HCT116 (cell line): ENCODE data around the gene KATNAL1. TPM values are rescaled to one million over a fixed set of nuclear protein-coding genes. Genes with fewer than 3 reads are reported as not detected.

Experiments
- ATAC-seq: fragments of 200-7000 bp; cut with Tn5 transposase; 2 replicates; pipeline ENCODE4 v1.9.1; 2020; ENCODE audit warnings: mild to moderate bottlenecking, moderate library complexity
- BruUV-seq: library from RNA; stranded (reverse); fragments of 400-500 nt; replicated peaks from 2 replicates; lab custom pipeline; 2021; lab: Mats Ljungman, UMichigan
- CTCF ChIA-PET: fragments of 300-600 bp; sonication (Branson Sonifier 250); formaldehyde crosslinking; loops from one replicate; lab custom pipeline; 2021; ENCODE audit warnings: antibody characterized with exemption; lab: Charles Lee
- POLR2A ChIA-PET: fragments of 300-600, 350-600 bp; sonication (Branson Sonifier 250); formaldehyde crosslinking; loops from one replicate; lab custom pipeline; 2021; ENCODE audit warnings: antibody characterized with exemption; lab: Charles Lee
- RAD21 ChIA-PET, 2 experiments: fragments of 300-600 bp; sonication (Branson Sonifier 250); formaldehyde crosslinking; loops; one replicate each; lab custom pipeline; 2023; ENCODE audit warnings: low total read pairs in 2 of 2; ENCODE audit not compliant: uncharacterized antibody in 2 of 2, unreplicated experiment in 2 of 2, low non-redundant PET in 1 of 2; lab: Charles Lee
- DNase-seq: peaks from one replicate; pipeline ENCODE4 v3.0.0-alpha.2; 2010; ENCODE audit warnings: low read depth, low spot score
- H2AFZ ChIP-seq: fragments of 200-600 bp; shearing (Covaris generic), sonication (generic); 2 replicates; pipeline ENCODE4 v1.6.1; 2017; ENCODE audit warnings: low read depth, mixed run types, mixed read lengths, antibody characterized with exemption, low read length; ENCODE audit not compliant: poor library complexity, severe bottlenecking
- H3K27ac ChIP-seq: 2 replicates; pipeline ENCODE4 v1.5.1; 2012; ENCODE audit warnings: low read depth, low read length
- H3K27me3 ChIP-seq: fragments of 200-600 bp; sonication (generic); 2 replicates; pipeline ENCODE4 v1.6.1; 2016; ENCODE audit warnings: mixed run types, low read length, mixed read lengths; ENCODE audit not compliant: insufficient read depth
- H3K36me3 ChIP-seq, 2 experiments: fragments of 200-500 bp in 1 of 2; fragments of 200-600 bp in 1 of 2; sonication (Bioruptor generic) in 1 of 2; sonication (generic) in 1 of 2; 2 replicates each; pipeline versions ENCODE4 v1.5.1 to v1.6.1; 2014 to 2016; ENCODE audit warnings: low read length in 2 of 2, inconsistent platforms in 1 of 2, mixed read lengths in 1 of 2, mixed run types in 1 of 2; ENCODE audit not compliant: insufficient read depth in 2 of 2, control insufficient read depth in 1 of 2
- H3K4me1 ChIP-seq, 2 experiments: fragments of 200-600 bp in 1 of 2; sonication (generic) in 1 of 2; 2 replicates each; pipeline versions ENCODE4 v1.5.1 to v1.6.1; 2012 to 2017; ENCODE audit warnings: low read length in 2 of 2, inconsistent platforms in 1 of 2, mild to moderate bottlenecking in 1 of 2, mixed read lengths in 1 of 2, mixed run types in 1 of 2, moderate library complexity in 1 of 2; ENCODE audit not compliant: insufficient read depth in 2 of 2, control insufficient read depth in 1 of 2
- H3K4me2 ChIP-seq: fragments of 200-600 bp; sonication (generic); 2 replicates; pipeline ENCODE4 v1.6.1; 2017; ENCODE audit warnings: mixed run types, low read length, mixed read lengths
- H3K4me3 ChIP-seq, 2 experiments: fragments of 200-600 bp in 1 of 2; sonication (generic) in 1 of 2; replicated peaks in 1 of 2; 2 replicates each; pipeline ENCODE4 v1.5.1; 2011 to 2016; ENCODE audit warnings: low read length in 2 of 2, control low read depth in 1 of 2, low read depth in 1 of 2, mild to moderate bottlenecking in 1 of 2, mixed read lengths in 1 of 2, mixed run types in 1 of 2
- H3K79me2 ChIP-seq: fragments of 200-600 bp; sonication (generic); 2 replicates; pipeline ENCODE4 v1.6.1; 2017; ENCODE audit warnings: mild to moderate bottlenecking, mixed run types, low read length, moderate library complexity, mixed read lengths; ENCODE audit not compliant: insufficient read depth
- H3K9ac ChIP-seq: fragments of 200-600 bp; sonication (generic); 2 replicates; pipeline ENCODE4 v1.6.1; 2016; ENCODE audit warnings: low read length, mixed read lengths
- H3K9me2 ChIP-seq: fragments of 200-600 bp; sonication (generic), shearing (Covaris generic); 2 replicates; pipeline ENCODE4 v1.6.1; 2017; ENCODE audit warnings: mixed run types, mild to moderate bottlenecking, moderate library complexity; ENCODE audit not compliant: insufficient read depth
- H3K9me3 ChIP-seq, 2 experiments: fragments of 200-500 bp in 1 of 2; fragments of 200-600 bp in 1 of 2; sonication (Bioruptor generic) in 1 of 2; sonication (generic) in 1 of 2; 2 replicates each; pipeline ENCODE4 v1.6.1; 2014 to 2017; ENCODE audit warnings: low read length in 2 of 2, mixed read lengths in 2 of 2, inconsistent platforms in 1 of 2, low read depth in 1 of 2, mild to moderate bottlenecking in 1 of 2, mixed run types in 1 of 2, moderate library complexity in 1 of 2; ENCODE audit not compliant: control insufficient read depth in 1 of 2, insufficient read depth in 1 of 2
- H4K20me1 ChIP-seq: fragments of 200-600 bp; sonication (generic), shearing (Covaris generic); 2 replicates; pipeline ENCODE4 v1.6.1; 2017; ENCODE audit warnings: mixed run types, mild to moderate bottlenecking, moderate library complexity; ENCODE audit not compliant: insufficient read depth
- CBX3 ChIP-seq: IDR thresholded peaks from 2 replicates; pipeline ENCODE4 v1.6.1; 2012; ENCODE audit warnings: low read depth
- CEBPB ChIP-seq: IDR thresholded peaks from 2 replicates; pipeline ENCODE4 v1.6.1; 2012; ENCODE audit warnings: low read depth
- CTCF ChIP-seq, 3 experiments: fragments of 200-600 bp in 1 of 3; sonication (generic) in 1 of 3; IDR thresholded peaks in 2 of 3; conservative IDR thresholded peaks in 1 of 3; 2 replicates each; pipeline ENCODE4 v1.5.1; 2012 to 2017; ENCODE audit warnings: low read depth in 2 of 3, low read length in 2 of 3, antibody characterized with exemption in 1 of 3, borderline replicate concordance in 1 of 3, control low read depth in 1 of 3, mild to moderate bottlenecking in 1 of 3, mixed read lengths in 1 of 3, mixed run types in 1 of 3, moderate library complexity in 1 of 3; ENCODE audit not compliant: insufficient read depth in 1 of 3
- EGR1 ChIP-seq: IDR thresholded peaks from 2 replicates; pipeline ENCODE4 v1.6.1; 2012; ENCODE audit warnings: low read depth
- ELF1 ChIP-seq: IDR thresholded peaks from 2 replicates; pipeline ENCODE4 v1.6.1; 2012; ENCODE audit warnings: low read depth, borderline replicate concordance
- EZH2phosphoT487 ChIP-seq: fragments of 200-600 bp; IDR thresholded peaks from 2 replicates; pipeline ENCODE4 v1.6.1; 2018; ENCODE audit warnings: antibody characterized with exemption, borderline replicate concordance
- FOSL1 ChIP-seq: IDR thresholded peaks from 2 replicates; pipeline ENCODE4 v1.6.1; 2012; ENCODE audit warnings: low read depth
- JUND ChIP-seq: IDR thresholded peaks from 2 replicates; pipeline ENCODE4 v1.6.1; 2012
- POLR2AphosphoS5 ChIP-seq: IDR thresholded peaks from 2 replicates; pipeline ENCODE4 v1.6.1; 2011; ENCODE audit warnings: mild to moderate bottlenecking, low read depth, low read length, moderate library complexity
- RAD21 ChIP-seq: IDR thresholded peaks from 2 replicates; pipeline ENCODE4 v1.6.1; 2012; ENCODE audit warnings: low read depth, mild to moderate bottlenecking
- REST ChIP-seq: IDR thresholded peaks from 2 replicates; pipeline ENCODE4 v1.6.1; 2012; ENCODE audit warnings: low read depth
- SIN3A ChIP-seq: IDR thresholded peaks from 2 replicates; pipeline ENCODE4 v1.6.1; 2012; ENCODE audit warnings: low read depth
- SP1 ChIP-seq: IDR thresholded peaks from 2 replicates; pipeline ENCODE4 v1.6.1; 2012; ENCODE audit warnings: low read depth
- TCF7L2 ChIP-seq: IDR thresholded peaks from 2 replicates; pipeline ENCODE4 v1.7.0; 2011; ENCODE audit warnings: borderline replicate concordance, inconsistent platforms; ENCODE audit not compliant: insufficient read depth, insufficient read length; ENCODE audit errors: extremely low read depth
- YY1 ChIP-seq: IDR thresholded peaks from 2 replicates; pipeline ENCODE4 v1.6.1; 2011; ENCODE audit warnings: low read length, low read depth, moderate library complexity, mild to moderate bottlenecking; ENCODE audit not compliant: insufficient replicate concordance; ENCODE audit errors: extremely low read depth
- ZFX ChIP-seq: fragments of 450-650 bp; IDR thresholded peaks from 2 replicates; pipeline ENCODE4 v1.6.1; 2017
- ZNF274 ChIP-seq: fragments of 200-500 bp; sonication (Bioruptor generic); IDR thresholded peaks from 2 replicates; pipeline ENCODE4 v1.6.1; 2014; ENCODE audit warnings: mild to moderate bottlenecking, low read depth, low read length, inconsistent platforms
- intact Hi-C: fragments of 100-400 bp; cut with micrococcal nuclease; formaldehyde crosslinking; loops from 2 replicates; pipeline ENCODE4 v1.10.0; 2022
- total RNA-seq: library from RNA; stranded (reverse); gene quantifications from one replicate; pipeline ENCODE4 v1.2.1, GENCODE V29; 2021; ENCODE audit not compliant: unreplicated experiment
- TF ChIP-seq, protein P1 (sequence below): IDR thresholded peaks from 2 replicates; pipeline ENCODE4 v1.6.1; 2012
- TF ChIP-seq, protein P2 (sequence below): IDR thresholded peaks from 2 replicates; pipeline ENCODE4 v1.6.1; 2011; ENCODE audit warnings: mild to moderate bottlenecking, low read length, moderate library complexity; ENCODE audit not compliant: insufficient replicate concordance; ENCODE audit errors: extremely low read depth

Gene KATNAL1
- total RNA-seq, 1 experiment from 2014 or later, result 17.3 TPM

DNA sequence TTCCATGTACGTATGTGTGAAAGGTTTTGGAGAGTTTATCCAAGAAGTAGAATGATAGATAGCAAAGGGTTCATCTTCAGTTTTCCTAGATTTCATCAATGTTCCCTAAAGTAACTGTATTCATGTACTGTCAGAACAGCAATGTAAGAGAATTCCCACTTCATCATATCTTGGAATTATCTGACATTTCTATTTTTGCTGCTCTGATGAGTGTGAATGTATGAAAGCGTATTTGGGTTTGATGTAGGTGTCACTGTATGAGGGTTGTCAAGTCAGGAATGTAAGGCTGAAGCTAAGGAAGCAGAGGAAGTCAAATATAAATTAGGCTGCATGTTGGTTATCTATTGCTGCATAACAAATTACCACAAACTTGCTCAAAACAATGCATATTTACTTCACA, 7.2 kb upstream of the KATNAL1 start (continued):
- TF ChIP-seq CBX3, result no peak
- TF ChIP-seq CTCF (IDR thresholded peaks at IDR 0.05 in 2 of 3, conservative IDR thresholded peaks at IDR 0.05 in 1 of 3; ENCODE audit: borderline replicate concordance in 1 of 3, insufficient read depth in 1 of 3, low read depth in 2 of 3, low read length in 2 of 3), result no peak
- TF ChIP-seq RAD21, result no peak
- TF ChIP-seq EGR1, result no peak
- no peak for TF ChIP-seq JUND

DNA sequence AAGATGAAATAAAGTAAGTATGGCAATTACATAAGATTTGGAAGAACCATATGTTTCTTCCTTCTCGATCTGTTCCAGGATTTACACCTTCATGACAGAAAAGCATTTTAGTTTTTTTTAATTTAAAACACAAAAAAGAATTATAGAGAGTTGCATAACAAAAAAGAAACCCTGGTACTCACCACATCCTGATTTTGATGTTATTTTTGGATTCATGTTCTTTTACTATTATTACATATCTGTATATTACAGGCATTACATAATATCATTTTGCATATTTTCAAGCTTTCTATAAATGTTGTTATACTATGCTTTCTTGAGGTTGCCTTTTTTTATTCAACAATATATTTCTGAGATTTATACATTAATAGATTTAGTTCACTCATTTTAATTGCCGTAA, 6.7 kb upstream of the KATNAL1 start:
- DNase-seq (no peak), ATAC-seq (no peak)
- TF ChIP-seq, protein P1, sequence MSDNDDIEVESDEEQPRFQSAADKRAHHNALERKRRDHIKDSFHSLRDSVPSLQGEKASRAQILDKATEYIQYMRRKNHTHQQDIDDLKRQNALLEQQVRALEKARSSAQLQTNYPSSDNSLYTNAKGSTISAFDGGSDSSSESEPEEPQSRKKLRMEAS, result no peak
- TF ChIP-seq TCF7L2 (no peak), EGR1 (no peak), CEBPB (no peak), EZH2phosphoT487 (no peak), SIN3A (no peak), JUND (no peak), REST (no peak), ZNF274 (no peak), YY1 (no peak), CBX3 (no peak), FOSL1 (no peak), ELF1 (no peak), RAD21 (no peak), ZFX (no peak), POLR2AphosphoS5 (no peak), SP1 (no peak)
- TF ChIP-seq, protein P2, sequence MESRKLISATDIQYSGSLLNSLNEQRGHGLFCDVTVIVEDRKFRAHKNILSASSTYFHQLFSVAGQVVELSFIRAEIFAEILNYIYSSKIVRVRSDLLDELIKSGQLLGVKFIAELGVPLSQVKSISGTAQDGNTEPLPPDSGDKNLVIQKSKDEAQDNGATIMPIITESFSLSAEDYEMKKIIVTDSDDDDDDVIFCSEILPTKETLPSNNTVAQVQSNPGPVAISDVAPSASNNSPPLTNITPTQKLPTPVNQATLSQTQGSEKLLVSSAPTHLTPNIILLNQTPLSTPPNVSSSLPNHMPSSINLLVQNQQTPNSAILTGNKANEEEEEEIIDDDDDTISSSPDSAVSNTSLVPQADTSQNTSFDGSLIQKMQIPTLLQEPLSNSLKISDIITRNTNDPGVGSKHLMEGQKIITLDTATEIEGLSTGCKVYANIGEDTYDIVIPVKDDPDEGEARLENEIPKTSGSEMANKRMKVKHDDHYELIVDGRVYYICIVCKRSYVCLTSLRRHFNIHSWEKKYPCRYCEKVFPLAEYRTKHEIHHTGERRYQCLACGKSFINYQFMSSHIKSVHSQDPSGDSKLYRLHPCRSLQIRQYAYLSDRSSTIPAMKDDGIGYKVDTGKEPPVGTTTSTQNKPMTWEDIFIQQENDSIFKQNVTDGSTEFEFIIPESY, result no peak
- no peaks in the 10 kb centered on the region for H3K9me3 ChIP-seq
- CTCF ChIA-PET, result no interaction called here
- H3K4me2 ChIP-seq, result no peak overlapping the region
- H3K9me2 ChIP-seq, result no peaks in the 10 kb centered on the region
- no TSS peak for BruUV-seq
- no peak overlapping the region for H3K27ac ChIP-seq
- H3K4me1 ChIP-seq, result peaks cover 29 to 46% of the 10 kb centered on the region in 2 experiments
- H3K79me2 ChIP-seq, result no peaks in the 10 kb centered on the region
- H3K9ac ChIP-seq, result no peak overlapping the region
- H3K36me3 ChIP-seq, result no peaks in the 10 kb centered on the region
- intact Hi-C loops, result no loop called here
- no peaks in the 10 kb centered on the region for H3K27me3 ChIP-seq
- POLR2A ChIA-PET, result no interaction called here
- RAD21 ChIA-PET, result no interaction called here
- H2AFZ ChIP-seq, result no peak overlapping the region
- no peaks in the 10 kb centered on the region for H4K20me1 ChIP-seq
- H3K4me3 ChIP-seq, result no peak overlapping the region
